GDM1 (cell line): ENCODE data around the gene ATP6V0E1.

Source experiments
- DNase-seq: peaks from one replicate; lab custom pipeline; 2025; lab: John Stamatoyannopoulos, UW

Gene ATP6V0E1

DNA sequence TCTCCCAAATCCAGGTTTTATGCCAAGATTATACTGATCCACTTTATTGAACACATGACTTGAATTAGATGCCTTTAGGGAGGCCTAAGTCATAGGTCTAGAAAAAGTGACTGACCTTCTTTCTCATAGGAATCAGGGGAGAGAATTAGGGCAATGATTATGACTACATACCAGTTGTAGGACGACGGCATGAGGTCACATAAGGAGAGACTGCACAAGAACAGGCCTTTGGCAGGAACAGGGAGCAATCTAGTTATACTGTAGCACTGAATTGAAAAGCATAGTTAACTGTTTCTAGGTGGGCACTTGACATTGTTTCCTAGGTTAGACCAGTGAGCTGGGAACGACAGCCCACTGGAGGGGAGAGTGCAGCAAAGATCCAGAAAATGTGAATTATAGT, 95.3 kb downstream of the ATP6V0E1 start:
- DNase-seq = no peak
